ENCODE data around the gene S100A7A.
A peak's percentile ranks its signal among the peaks of the same experiment; 100 is the strongest.

The S100A7A gene

DNA sequence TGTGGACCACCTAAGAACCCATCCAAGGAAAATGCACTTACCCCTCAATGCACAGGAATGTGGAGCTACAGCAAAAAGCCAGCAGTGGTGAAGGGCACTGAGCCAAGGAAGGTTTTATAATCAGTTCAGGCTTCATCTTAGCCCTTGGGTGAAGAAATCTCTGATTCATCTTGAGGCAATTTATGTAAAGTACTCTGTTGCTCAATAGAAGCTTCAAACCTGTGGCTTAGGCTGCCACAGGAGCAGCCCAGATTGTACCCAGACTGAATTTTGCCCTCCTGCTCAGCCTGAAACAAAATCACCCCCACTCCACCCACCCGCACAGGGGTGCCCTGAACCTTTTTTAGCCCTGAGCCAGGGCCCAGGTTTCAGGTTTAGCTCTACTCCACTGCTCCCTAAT is 40.8 kb upstream of the S100A7A start, which contains the start of gene S100A12:
S100A12 (minus strand) TSS at position 111 of the 400 bp plus-strand sequence. CDS start 1,029 bp downstream, outside the sequence.
- peak; percentile 97 for DNase-seq (ENCODE audit: low read depth)
- TF ChIP-seq, protein P1, sequence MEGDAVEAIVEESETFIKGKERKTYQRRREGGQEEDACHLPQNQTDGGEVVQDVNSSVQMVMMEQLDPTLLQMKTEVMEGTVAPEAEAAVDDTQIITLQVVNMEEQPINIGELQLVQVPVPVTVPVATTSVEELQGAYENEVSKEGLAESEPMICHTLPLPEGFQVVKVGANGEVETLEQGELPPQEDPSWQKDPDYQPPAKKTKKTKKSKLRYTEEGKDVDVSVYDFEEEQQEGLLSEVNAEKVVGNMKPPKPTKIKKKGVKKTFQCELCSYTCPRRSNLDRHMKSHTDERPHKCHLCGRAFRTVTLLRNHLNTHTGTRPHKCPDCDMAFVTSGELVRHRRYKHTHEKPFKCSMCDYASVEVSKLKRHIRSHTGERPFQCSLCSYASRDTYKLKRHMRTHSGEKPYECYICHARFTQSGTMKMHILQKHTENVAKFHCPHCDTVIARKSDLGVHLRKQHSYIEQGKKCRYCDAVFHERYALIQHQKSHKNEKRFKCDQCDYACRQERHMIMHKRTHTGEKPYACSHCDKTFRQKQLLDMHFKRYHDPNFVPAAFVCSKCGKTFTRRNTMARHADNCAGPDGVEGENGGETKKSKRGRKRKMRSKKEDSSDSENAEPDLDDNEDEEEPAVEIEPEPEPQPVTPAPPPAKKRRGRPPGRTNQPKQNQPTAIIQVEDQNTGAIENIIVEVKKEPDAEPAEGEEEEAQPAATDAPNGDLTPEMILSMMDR (IDR thresholded peaks at IDR 0.05; ENCODE audit: insufficient read depth, low read depth, low read length, missing control alignments) = no peak
- no peak within 1 kb of the TSS for H3K4me3 ChIP-seq (ENCODE audit: low read length)

DNA sequence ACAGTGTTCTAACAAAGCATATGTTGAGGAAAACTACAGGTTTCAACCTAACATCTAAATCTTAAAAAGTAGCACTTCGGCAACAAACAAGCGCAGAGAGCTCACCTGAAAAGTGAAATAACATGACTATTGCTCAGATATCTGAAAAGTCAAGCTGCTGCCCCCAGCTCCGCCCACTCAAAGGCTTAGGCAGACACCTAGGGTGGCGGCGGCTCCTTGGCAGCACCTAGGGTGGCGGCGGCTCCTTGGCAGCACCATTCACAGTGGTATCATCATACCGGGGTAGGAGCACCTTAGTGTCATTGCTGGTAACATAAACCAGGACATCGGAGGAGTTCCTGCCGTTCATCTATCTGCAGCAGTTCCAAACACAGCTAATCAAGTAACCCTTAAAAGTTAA is 36.7 kb upstream of the S100A7A start:
- no peak for DNase-seq (ENCODE audit: low read depth)
- H3K4me3 ChIP-seq (ENCODE audit: low read length) = no peak overlapping the region
- TF ChIP-seq, protein P1 (IDR thresholded peaks at IDR 0.05; ENCODE audit: insufficient read depth, low read depth, low read length, missing control alignments) = no peak

DNA sequence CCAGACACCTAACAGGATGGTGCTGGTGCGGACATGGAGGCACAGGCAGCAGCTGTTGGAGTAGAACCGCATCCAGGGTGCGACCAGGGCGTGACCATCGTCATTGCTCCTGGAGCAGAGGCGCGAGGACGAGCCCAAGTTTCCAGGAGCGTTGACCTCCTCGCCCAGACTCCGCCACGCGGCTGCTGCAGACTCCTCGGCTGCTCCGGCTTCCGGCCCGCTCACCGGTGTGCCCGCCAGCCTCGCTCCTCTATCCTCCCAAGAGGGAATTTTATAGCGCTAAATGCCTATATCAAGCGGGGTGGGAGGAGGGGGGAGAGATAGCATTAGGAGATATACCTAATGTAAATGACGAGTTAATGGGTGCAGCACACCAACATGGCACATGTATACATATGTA is 35.6 kb upstream of the S100A7A start:
- no peak overlapping the region for H3K4me3 ChIP-seq (ENCODE audit: low read length)
- no peak for DNase-seq (ENCODE audit: low read depth)
- TF ChIP-seq, protein P1 (IDR thresholded peaks at IDR 0.05; ENCODE audit: insufficient read depth, low read depth, low read length, missing control alignments) = no peak

DNA sequence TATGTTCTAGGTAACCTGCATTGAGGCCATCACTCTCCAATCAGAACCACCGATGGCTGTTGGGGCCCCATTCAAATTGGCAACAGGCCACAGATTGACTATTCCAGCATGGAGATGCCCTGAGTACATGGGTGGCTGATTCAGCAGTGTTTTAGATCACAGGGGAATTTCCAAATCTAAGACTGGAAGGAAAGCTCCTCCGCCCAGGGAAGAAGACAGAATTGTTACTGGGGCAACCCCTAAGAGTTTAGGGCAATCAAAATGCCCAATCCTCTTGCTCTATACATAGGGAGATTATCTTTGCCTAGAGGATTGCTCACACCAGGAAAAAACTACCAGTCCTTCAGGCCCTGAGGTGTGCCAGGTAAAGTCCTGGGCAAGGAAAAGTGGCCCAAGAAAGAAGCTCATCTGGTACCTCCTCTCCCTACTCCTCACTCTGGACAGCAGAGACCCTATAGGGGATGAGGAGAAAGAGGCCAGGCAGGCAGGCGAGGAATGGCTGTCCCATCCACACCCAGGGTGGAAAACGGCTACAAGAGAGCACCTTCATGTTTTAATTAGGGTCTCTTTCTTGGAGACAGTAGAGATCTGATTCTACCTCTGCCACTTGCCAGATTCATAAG is 31.3 kb upstream of the S100A7A start:
- H3K4me3 ChIP-seq (ENCODE audit: low read length) = no peak overlapping the region
- peak; percentile 86 for DNase-seq (ENCODE audit: low read depth)
- TF ChIP-seq, protein P1 (IDR thresholded peaks at IDR 0.05; ENCODE audit: insufficient read depth, low read depth, low read length, missing control alignments) = no peak

DNA sequence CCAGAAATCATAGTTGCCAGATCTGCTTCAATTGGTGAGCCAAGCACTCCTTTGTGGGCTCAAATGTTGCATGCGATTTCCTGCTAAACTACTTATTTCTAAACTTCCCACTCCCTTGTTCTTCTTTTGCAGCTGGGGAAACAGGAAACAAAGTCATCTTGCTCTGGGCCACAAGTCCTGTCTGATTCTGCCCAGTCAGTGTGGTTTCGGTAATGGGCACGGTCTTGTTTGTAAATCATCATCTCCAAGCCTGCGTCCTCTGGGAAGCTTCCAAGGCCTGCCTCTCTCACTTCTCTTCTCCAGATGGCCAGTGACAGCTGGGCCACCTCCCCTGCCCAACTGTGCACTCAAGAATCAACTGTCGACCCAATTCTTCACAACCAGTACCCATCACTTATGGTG is 29.8 kb upstream of the S100A7A start:
- DNase-seq (ENCODE audit: low read depth) = peak; percentile 98
- TF ChIP-seq, protein P1 (IDR thresholded peaks at IDR 0.05; ENCODE audit: insufficient read depth, low read depth, low read length, missing control alignments) = no peak

DNA sequence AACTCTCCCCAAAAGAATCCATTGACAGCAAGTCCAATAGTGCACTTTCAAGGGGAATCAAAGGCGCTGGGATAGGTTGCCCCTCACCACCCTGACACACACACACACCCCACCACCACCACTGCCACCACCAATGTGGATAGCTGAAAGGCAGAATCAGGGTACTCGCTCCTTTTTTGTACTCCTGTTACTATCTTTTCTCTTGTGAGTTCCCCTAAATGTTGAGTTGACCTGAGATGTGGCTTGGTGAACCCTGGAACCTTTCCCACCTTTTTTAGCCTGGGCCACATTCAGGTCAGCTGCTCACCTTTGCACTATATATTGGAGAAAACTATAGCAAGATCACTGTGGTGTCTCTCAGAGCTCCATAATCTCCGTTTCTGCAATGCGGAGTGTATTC is 29.3 kb upstream of the S100A7A start:
- DNase-seq (ENCODE audit: low read depth) = no peak
- no peak overlapping the region for H3K4me3 ChIP-seq (ENCODE audit: low read length)
- TF ChIP-seq, protein P1 (IDR thresholded peaks at IDR 0.05; ENCODE audit: insufficient read depth, low read depth, low read length, missing control alignments) = no peak

More for the DNA sequence above, 29.8 kb upstream of the S100A7A start:
- no peak overlapping the region for H3K4me3 ChIP-seq (ENCODE audit: low read length)

DNA sequence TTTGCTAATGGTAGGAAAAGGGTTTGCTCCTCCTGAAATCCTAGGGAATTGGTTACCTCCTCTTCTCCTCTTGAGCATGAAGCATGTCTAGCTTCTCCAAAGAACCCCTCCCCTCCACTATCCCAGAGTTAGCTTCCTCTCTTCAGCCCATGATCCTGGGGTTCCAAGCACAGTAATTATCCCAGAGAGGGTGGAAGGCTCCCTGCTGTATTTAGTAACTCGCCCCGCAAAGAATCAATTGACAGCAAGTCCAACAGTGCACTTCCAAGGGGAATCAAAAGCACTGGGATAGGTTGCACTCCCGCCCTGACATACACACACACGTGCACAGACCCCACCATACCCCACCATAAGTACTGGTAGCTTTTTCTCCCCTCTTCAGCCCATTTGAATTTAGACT is 28.5 kb upstream of the S100A7A start:
- DNase-seq (ENCODE audit: low read depth) = no peak
- TF ChIP-seq, protein P1 (IDR thresholded peaks at IDR 0.05; ENCODE audit: insufficient read depth, low read depth, low read length, missing control alignments) = no peak
- no peak overlapping the region for H3K4me3 ChIP-seq (ENCODE audit: low read length)

All from epithelial cell of esophagus (primary cell).